Peyer's patch (tissue), 4 donors: Measurements from ENCODE around the gene MSI2.

Experiments used
- POLR2A ChIP-seq, 2 donors: fragments of 450-650 bp; IDR thresholded peaks; one replicate each; pipeline ENCODE4 v1.5.1; 2017; ENCODE audit warnings: antibody characterized with exemption in 2 of 2, mild to moderate bottlenecking in 2 of 2, moderate library complexity in 2 of 2
- TF ChIP-seq, protein P1 (sequence below), 6 experiments: fragments of 450-650 bp in 4 of 6; fragments of 200-600 bp in 2 of 6; sonication (generic) in 1 of 6; IDR thresholded peaks; one replicate each; pipeline ENCODE4 v1.5.1; 2017 to 2019; ENCODE audit warnings: antibody characterized with exemption in 6 of 6, mild to moderate bottlenecking in 3 of 6, moderate library complexity in 1 of 6

DNA sequence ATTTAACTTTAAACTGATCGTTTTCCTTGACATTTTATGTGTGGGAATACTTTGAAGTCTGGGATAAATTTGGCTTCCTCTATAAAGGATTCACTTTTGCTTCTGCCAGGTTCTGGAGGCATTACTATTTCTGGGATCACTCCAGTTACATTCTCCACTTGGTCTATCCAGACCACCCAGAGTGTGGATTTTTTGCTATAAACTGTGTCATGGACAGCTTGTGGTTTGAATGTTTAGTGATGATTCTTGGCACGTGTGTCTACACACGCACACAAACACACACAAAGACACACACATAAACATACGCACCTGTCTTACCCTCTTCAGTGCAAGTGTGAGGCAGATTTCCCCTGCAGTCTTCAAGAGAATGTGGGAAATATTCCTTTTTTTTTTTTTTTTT lies 27.4 kb upstream of the MSI2 start:
- TF ChIP-seq, protein P1, sequence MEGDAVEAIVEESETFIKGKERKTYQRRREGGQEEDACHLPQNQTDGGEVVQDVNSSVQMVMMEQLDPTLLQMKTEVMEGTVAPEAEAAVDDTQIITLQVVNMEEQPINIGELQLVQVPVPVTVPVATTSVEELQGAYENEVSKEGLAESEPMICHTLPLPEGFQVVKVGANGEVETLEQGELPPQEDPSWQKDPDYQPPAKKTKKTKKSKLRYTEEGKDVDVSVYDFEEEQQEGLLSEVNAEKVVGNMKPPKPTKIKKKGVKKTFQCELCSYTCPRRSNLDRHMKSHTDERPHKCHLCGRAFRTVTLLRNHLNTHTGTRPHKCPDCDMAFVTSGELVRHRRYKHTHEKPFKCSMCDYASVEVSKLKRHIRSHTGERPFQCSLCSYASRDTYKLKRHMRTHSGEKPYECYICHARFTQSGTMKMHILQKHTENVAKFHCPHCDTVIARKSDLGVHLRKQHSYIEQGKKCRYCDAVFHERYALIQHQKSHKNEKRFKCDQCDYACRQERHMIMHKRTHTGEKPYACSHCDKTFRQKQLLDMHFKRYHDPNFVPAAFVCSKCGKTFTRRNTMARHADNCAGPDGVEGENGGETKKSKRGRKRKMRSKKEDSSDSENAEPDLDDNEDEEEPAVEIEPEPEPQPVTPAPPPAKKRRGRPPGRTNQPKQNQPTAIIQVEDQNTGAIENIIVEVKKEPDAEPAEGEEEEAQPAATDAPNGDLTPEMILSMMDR (IDR thresholded peaks at IDR 0.05) = no peak
- no peak for TF ChIP-seq POLR2A (IDR thresholded peaks at IDR 0.05)
